H9 (cell line): ENCODE measurements around the gene APBB2. TPM values are rescaled to one million over a fixed set of nuclear protein-coding genes. Genes with fewer than 3 reads are reported as not detected.

Source experiments
- DNase-seq: peaks from one replicate; pipeline ENCODE4 v3.0.0-alpha.2; 2017
- H2AFZ ChIP-seq: one replicate; pipeline ENCODE4 v1.6.1; 2013; ENCODE audit warnings: mild to moderate bottlenecking, low read length, control low read depth, moderate library complexity
- H2AK5ac ChIP-seq: 2 replicates; pipeline ENCODE4 v1.6.1; 2013; ENCODE audit warnings: low read length, control low read depth, mixed read lengths; ENCODE audit not compliant: insufficient read length
- H2BK120ac ChIP-seq: one replicate; pipeline ENCODE4 v1.6.1; 2013; ENCODE audit warnings: low read depth, mild to moderate bottlenecking, low read length, control low read depth, inconsistent platforms; ENCODE audit not compliant: poor library complexity, severe bottlenecking
- H2BK12ac ChIP-seq: 2 replicates; pipeline ENCODE4 v1.6.1; 2013; ENCODE audit warnings: low read length, control low read depth, mixed read lengths, low read depth; ENCODE audit not compliant: insufficient read length
- H2BK15ac ChIP-seq: 2 replicates; pipeline ENCODE4 v1.6.1; 2013; ENCODE audit warnings: low read depth, low read length, control low read depth
- H2BK20ac ChIP-seq: one replicate; pipeline ENCODE4 v1.6.1; 2013; ENCODE audit warnings: low read depth, mild to moderate bottlenecking, low read length, control low read depth, inconsistent platforms; ENCODE audit not compliant: poor library complexity, severe bottlenecking
- H2BK5ac ChIP-seq: 2 replicates; pipeline ENCODE4 v1.6.1; 2013; ENCODE audit warnings: low read length, control low read depth, mixed read lengths; ENCODE audit not compliant: insufficient read length
- H3K14ac ChIP-seq: 2 replicates; pipeline ENCODE4 v1.6.1; 2013; ENCODE audit warnings: low read length, control low read depth; ENCODE audit not compliant: insufficient read depth
- H3K18ac ChIP-seq: 2 replicates; pipeline ENCODE4 v1.6.1; 2013; ENCODE audit warnings: low read depth, mild to moderate bottlenecking, mixed read lengths, low read length, control low read depth; ENCODE audit not compliant: insufficient read length
- H3K23ac ChIP-seq: 2 replicates; pipeline ENCODE4 v1.6.1; 2013; ENCODE audit warnings: low read length, control low read depth, mixed read lengths, low read depth; ENCODE audit not compliant: insufficient read length
- H3K23me2 ChIP-seq: 2 replicates; pipeline ENCODE4 v1.6.1; 2013; ENCODE audit warnings: low read depth, mild to moderate bottlenecking, mixed read lengths, low read length, control low read depth; ENCODE audit not compliant: insufficient read length, poor library complexity, severe bottlenecking
- H3K27ac ChIP-seq: 2 replicates; pipeline ENCODE4 v1.5.1; 2013; ENCODE audit warnings: low read length, control low read depth, mixed read lengths, low read depth; ENCODE audit not compliant: insufficient read length
- H3K27me3 ChIP-seq: 2 replicates; pipeline ENCODE4 v1.6.1; 2013; ENCODE audit warnings: low read length, control low read depth, inconsistent platforms; ENCODE audit not compliant: insufficient read depth
- H3K4ac ChIP-seq: 2 replicates; pipeline ENCODE4 v1.6.1; 2013; ENCODE audit warnings: low read depth, mild to moderate bottlenecking, control low read depth, inconsistent platforms, low read length, moderate library complexity
- H3K4me1 ChIP-seq: 2 replicates; pipeline ENCODE4 v1.6.1; 2013; ENCODE audit warnings: low read length, control low read depth, inconsistent platforms; ENCODE audit not compliant: insufficient read depth
- H3K4me2 ChIP-seq: 2 replicates; pipeline ENCODE4 v1.6.1; 2013; ENCODE audit warnings: low read length, control low read depth, mixed read lengths; ENCODE audit not compliant: insufficient read length, insufficient read depth
- H3K56ac ChIP-seq: 2 replicates; pipeline ENCODE4 v1.6.1; 2013; ENCODE audit warnings: low read depth, mild to moderate bottlenecking, mixed read lengths, low read length, control low read depth; ENCODE audit not compliant: insufficient read length
- H3K79me1 ChIP-seq: 2 replicates; pipeline ENCODE4 v1.6.1; 2013; ENCODE audit warnings: low read depth, mild to moderate bottlenecking, moderate library complexity, low read length, control low read depth, inconsistent platforms; ENCODE audit not compliant: insufficient read depth, poor library complexity, severe bottlenecking
- H3K79me2 ChIP-seq: 2 replicates; pipeline ENCODE4 v1.6.1; 2013; ENCODE audit warnings: low read length, control low read depth, inconsistent platforms; ENCODE audit not compliant: insufficient read depth
- H3K9ac ChIP-seq: 2 replicates; pipeline ENCODE4 v1.6.1; 2013; ENCODE audit warnings: low read length, control low read depth, mixed read lengths; ENCODE audit not compliant: insufficient read length; ENCODE audit errors: extremely low read depth
- H3K9me3 ChIP-seq: one replicate; pipeline ENCODE4 v1.6.1; 2013; ENCODE audit warnings: low read depth, low read length, inconsistent platforms; ENCODE audit not compliant: control insufficient read depth
- H3T11ph ChIP-seq: one replicate; pipeline ENCODE4 v1.6.1; 2013; ENCODE audit warnings: mild to moderate bottlenecking, low read length, control low read depth, inconsistent platforms
- H4K20me1 ChIP-seq: one replicate; pipeline ENCODE4 v1.6.1; 2013; ENCODE audit not compliant: control insufficient read depth, insufficient read length, insufficient read depth
- H4K5ac ChIP-seq: 2 replicates; pipeline ENCODE4 v1.6.1; 2013; ENCODE audit warnings: low read depth, mild to moderate bottlenecking, mixed read lengths, low read length, control low read depth; ENCODE audit not compliant: insufficient read length
- H4K8ac ChIP-seq: replicated peaks from 2 replicates; pipeline ENCODE4 v1.6.1; 2013; ENCODE audit warnings: low read length, control low read depth, mixed read lengths, low read depth; ENCODE audit not compliant: insufficient read length
- H4K91ac ChIP-seq: 2 replicates; pipeline ENCODE4 v1.6.1; 2013; ENCODE audit warnings: low read depth, mild to moderate bottlenecking, moderate library complexity, mixed read lengths, low read length, control low read depth; ENCODE audit not compliant: insufficient read length
- H3K27ac Mint-ChIP-seq, 3 experiments: 2 replicates in 2 of 3; 3 replicates in 1 of 3; pipeline ENCODE4 v1.8.0; 2020 to 2021; ENCODE audit warnings: mixed read lengths in 3 of 3, mild to moderate bottlenecking in 1 of 3, moderate library complexity in 1 of 3
- H3K27me3 Mint-ChIP-seq: 2 replicates; pipeline ENCODE4 v1.8.0; 2021; ENCODE audit warnings: low read depth, mild to moderate bottlenecking, moderate library complexity, mixed read lengths
- H3K36me3 Mint-ChIP-seq, 3 experiments: 2 replicates in 2 of 3; 3 replicates in 1 of 3; pipeline ENCODE4 v1.8.0; 2020 to 2021; ENCODE audit warnings: low read depth in 3 of 3, mixed read lengths in 3 of 3; ENCODE audit not compliant: insufficient read depth in 1 of 3
- H3K4me1 Mint-ChIP-seq, 2 experiments: 2 replicates each; pipeline ENCODE4 v1.8.0; 2020; ENCODE audit warnings: mixed read lengths in 2 of 2
- H3K4me3 Mint-ChIP-seq, 2 experiments: 2 replicates in 1 of 2; 3 replicates in 1 of 2; pipeline ENCODE4 v1.8.0; 2020 to 2021; ENCODE audit warnings: mild to moderate bottlenecking in 2 of 2, mixed read lengths in 2 of 2, moderate library complexity in 1 of 2
- H3K9me3 Mint-ChIP-seq, 2 experiments: 2 replicates in 1 of 2; 3 replicates in 1 of 2; pipeline ENCODE4 v1.8.0; 2020; ENCODE audit warnings: mild to moderate bottlenecking in 2 of 2, mixed read lengths in 2 of 2, moderate library complexity in 1 of 2
- WGBS: extraction: QIAGEN DNeasy Blood & Tissue Kit; methylation state at CpG from one replicate; pipeline ENCODE4 v1.1.7; 2013; ENCODE audit warnings: missing lambda C conversion rate, low lambda C conversion rate, mixed read lengths; ENCODE audit not compliant: insufficient read length; ENCODE audit errors: extremely low coverage; 5-methylcytosine and 5-hydroxymethylcytosine counted together
- total RNA-seq: library from RNA; stranded (reverse); gene quantifications from 2 replicates; pipeline ENCODE4 v1.2.1, GENCODE V29; 2021
- TF ChIP-seq, protein P1 (sequence below): fragments of 200-600 bp; sonication (generic); conservative IDR thresholded peaks from 3 replicates; pipeline ENCODE4 v1.8.0; 2021; ENCODE audit warnings: antibody characterized with exemption, mild to moderate bottlenecking

The APBB2 gene
- total RNA-seq, 1 experiment from 2014 or later: 39.6 TPM

DNA sequence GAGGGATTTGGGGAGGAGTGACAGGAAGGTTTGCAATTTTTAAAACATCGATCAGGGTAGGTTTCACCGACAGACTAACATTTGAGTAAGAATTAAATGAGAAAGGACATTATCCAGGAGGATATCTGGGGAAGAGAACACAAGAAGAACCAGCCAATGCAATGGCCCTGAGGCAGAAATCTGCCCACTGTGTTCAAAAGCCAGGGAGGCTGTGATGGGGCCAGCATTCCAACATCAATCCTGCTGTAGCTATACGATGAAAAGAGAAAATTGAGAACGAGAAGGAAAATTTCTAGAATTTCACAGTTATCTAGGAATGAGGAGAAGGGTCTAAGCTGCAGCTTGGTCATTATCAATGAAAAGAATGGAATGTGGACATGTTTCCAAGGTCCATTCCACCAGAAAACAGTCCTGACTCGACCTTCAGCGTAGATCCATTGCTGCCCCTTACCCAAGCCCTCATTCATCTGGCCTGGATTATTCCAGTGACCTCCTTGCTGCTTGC, 84.4 kb downstream of the APBB2 start:
- Histone ChIP-seq H3K27me3 (no peaks in the 10 kb centered on the region), H3K14ac (no peak overlapping the region), H2AK5ac (no peak overlapping the region), H3K4me1 (peaks cover 8% of the 10 kb centered on the region; the same call in 1 of the 2 replicates), H3K79me2 (no peaks in the 10 kb centered on the region), H3K9ac (no peak overlapping the region), H3K4me2 (no peak overlapping the region), H2BK20ac (no peak overlapping the region), H3K18ac (no peak overlapping the region), H4K91ac (no peak overlapping the region), H3T11ph (no peak overlapping the region), H2BK15ac (no peak overlapping the region), H3K79me1 (no peaks in the 10 kb centered on the region), H4K20me1 (no peaks in the 10 kb centered on the region), H2AFZ (no peak overlapping the region), H3K56ac (no peak overlapping the region), H3K23me2 (peaks cover 3% of the 10 kb centered on the region), H2BK120ac (no peak overlapping the region), H4K5ac (no peak overlapping the region), H3K27ac (no peak overlapping the region), H2BK5ac (no peak overlapping the region), H4K8ac (no peak overlapping the region), H3K9me3 (no peaks in the 10 kb centered on the region), H2BK12ac (no peak overlapping the region), H3K4ac (no peak overlapping the region), H3K23ac (no peak overlapping the region)
- Mint-ChIP-seq H3K27me3 (no peaks in the 10 kb centered on the region; the same call in 1 of the 2 replicates), H3K4me1 (peaks cover 40 to 43% of the 10 kb centered on the region in 2 experiments), H3K9me3 (no peaks in the 10 kb centered on the region), H3K27ac (peak overlapping the region in 1 of 3 experiments; percentile 65; a peak in 2 of 7 replicates), H3K4me3 (no peak overlapping the region), H3K36me3 (no peaks in the 10 kb centered on the region; a peak in 1 of 7 replicates)
- no CpG with 5 or more reads among the region's 6 CpGs for WGBS
- DNase-seq: no peak
- TF ChIP-seq, protein P1, sequence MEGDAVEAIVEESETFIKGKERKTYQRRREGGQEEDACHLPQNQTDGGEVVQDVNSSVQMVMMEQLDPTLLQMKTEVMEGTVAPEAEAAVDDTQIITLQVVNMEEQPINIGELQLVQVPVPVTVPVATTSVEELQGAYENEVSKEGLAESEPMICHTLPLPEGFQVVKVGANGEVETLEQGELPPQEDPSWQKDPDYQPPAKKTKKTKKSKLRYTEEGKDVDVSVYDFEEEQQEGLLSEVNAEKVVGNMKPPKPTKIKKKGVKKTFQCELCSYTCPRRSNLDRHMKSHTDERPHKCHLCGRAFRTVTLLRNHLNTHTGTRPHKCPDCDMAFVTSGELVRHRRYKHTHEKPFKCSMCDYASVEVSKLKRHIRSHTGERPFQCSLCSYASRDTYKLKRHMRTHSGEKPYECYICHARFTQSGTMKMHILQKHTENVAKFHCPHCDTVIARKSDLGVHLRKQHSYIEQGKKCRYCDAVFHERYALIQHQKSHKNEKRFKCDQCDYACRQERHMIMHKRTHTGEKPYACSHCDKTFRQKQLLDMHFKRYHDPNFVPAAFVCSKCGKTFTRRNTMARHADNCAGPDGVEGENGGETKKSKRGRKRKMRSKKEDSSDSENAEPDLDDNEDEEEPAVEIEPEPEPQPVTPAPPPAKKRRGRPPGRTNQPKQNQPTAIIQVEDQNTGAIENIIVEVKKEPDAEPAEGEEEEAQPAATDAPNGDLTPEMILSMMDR: no peak
